Measurements from ENCODE around the gene KIF12. TPM values are rescaled to one million over a fixed set of nuclear protein-coding genes. Genes with fewer than 3 reads are reported as not detected.
A peak's percentile ranks its signal among the peaks of the same experiment; 100 is the strongest.

Gene KIF12
- polyA plus RNA-seq, 4 donors: 14.3 to 151 (median 105) TPM

DNA sequence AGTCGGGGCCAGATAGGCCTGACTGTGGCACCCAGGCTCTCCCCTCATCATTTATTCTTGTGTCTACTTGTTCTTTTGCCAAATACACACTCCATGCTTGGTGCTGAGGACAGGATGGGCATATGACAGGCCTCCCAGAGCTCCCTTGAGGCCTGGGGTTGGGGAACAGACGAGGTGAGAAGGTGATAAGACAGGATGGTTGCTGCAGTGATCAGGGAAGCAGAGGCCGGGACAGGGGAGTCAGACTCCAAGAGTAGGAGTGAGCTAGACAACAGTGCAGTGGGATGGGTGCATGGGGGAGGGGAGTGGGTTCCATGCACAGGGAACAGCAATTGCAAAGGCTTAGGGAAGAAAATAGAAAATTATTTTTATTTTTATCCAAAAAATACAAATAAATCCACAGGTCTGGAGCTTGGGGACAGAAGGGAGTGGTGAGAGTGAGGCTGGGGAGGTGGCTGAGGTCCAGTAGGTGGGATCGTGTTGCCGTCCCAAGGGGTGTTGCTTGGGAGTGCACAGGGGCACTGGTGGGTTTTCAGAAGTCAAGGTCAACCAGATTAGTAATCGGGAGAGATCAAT, 17.6 kb downstream of the KIF12 start:
- WGBS, 3 donors: 16 to 66% (median 38%) methylated on average over 6 of the region's 6 CpGs
- Histone ChIP-seq H3K4me1 (ENCODE audit: control insufficient read depth in 3 of 3, insufficient read depth in 2 of 3, low read depth in 1 of 3, low read length in 2 of 3) (peaks cover 0 to 54% (median 8%) of the 10 kb centered on the region in 3 donors), H3K36me3 (ENCODE audit: control insufficient read depth in 3 of 3, insufficient read depth in 2 of 3, low read depth in 1 of 3, low read length in 3 of 3) (peaks cover 0 to 5% (median 0%) of the 10 kb centered on the region in 3 donors), H3K27ac (ENCODE audit: low read depth in 1 of 3, low read length in 2 of 3) (peak overlapping the region; percentile 63 to 94 (median 85)), H3K9me3 (ENCODE audit: control insufficient read depth in 2 of 2, insufficient read depth in 1 of 2, low read depth in 1 of 2, low read length in 1 of 2) (no peaks in the 10 kb centered on the region), H3K27me3 (ENCODE audit: control insufficient read depth in 3 of 3, insufficient read depth in 3 of 3, low read length in 3 of 3) (no peaks in the 10 kb centered on the region), H3K4me3 (ENCODE audit: low read depth in 1 of 3, low read length in 3 of 3) (no peak overlapping the region)
- DNase-seq: peak in 1 of 2 donors; percentile 47
- FAIRE-seq: no peak

DNA sequence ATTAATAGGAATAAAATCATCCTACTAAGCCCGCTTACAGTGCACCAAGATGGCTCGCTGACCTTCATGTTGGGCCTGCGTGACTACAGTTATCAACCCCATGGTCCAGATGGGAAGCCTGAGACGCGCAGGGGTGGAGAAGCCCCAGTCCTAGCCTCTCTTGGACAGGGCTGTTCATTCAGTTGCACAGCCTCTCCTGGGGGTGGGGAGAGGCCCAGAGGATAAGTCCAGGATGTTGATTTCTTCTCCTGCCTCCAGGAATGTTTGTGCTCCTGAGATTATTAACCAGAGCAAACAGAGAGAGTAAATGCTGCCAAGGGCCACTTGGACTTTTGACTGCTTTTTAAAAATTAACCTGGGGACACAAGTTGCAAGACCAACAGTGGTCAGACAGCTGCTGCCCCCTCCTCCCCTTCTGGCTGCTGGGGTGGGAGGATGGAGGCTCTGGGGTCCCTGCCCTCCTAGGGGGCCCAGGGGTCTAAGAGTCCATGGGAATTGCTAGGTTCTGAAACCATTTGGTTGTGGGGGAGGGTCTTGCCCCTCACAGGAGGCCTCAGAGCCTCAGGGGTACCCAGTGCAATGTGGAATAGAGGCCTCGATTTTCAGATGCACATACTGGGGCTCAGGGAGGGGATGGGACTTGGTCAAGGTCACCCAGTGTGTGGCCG, 18.2 kb downstream of the KIF12 start:
- WGBS, 3 donors: 14 to 62% (median 39%) methylated on average over 7 of the region's 7 CpGs
- peaks cover 0 to 2% (median 0%) of the 10 kb centered on the region in 3 donors for H3K36me3 ChIP-seq (ENCODE audit: control insufficient read depth in 3 of 3, insufficient read depth in 2 of 3, low read depth in 1 of 3, low read length in 3 of 3)
- peak overlapping the region; percentile 63 to 94 (median 85) for H3K27ac ChIP-seq (ENCODE audit: low read depth in 1 of 3, low read length in 2 of 3)
- FAIRE-seq: no peak
- H3K9me3 ChIP-seq (ENCODE audit: control insufficient read depth in 2 of 2, insufficient read depth in 1 of 2, low read depth in 1 of 2, low read length in 1 of 2): no peaks in the 10 kb centered on the region
- H3K4me3 ChIP-seq (ENCODE audit: low read depth in 1 of 3, low read length in 3 of 3): no peak overlapping the region
- H3K27me3 ChIP-seq (ENCODE audit: control insufficient read depth in 3 of 3, insufficient read depth in 3 of 3, low read length in 3 of 3): no peaks in the 10 kb centered on the region
- DNase-seq: peak; percentile 94 to 96
- peaks cover 0 to 54% (median 8%) of the 10 kb centered on the region in 3 donors for H3K4me1 ChIP-seq (ENCODE audit: control insufficient read depth in 3 of 3, insufficient read depth in 2 of 3, low read depth in 1 of 3, low read length in 2 of 3)

DNA sequence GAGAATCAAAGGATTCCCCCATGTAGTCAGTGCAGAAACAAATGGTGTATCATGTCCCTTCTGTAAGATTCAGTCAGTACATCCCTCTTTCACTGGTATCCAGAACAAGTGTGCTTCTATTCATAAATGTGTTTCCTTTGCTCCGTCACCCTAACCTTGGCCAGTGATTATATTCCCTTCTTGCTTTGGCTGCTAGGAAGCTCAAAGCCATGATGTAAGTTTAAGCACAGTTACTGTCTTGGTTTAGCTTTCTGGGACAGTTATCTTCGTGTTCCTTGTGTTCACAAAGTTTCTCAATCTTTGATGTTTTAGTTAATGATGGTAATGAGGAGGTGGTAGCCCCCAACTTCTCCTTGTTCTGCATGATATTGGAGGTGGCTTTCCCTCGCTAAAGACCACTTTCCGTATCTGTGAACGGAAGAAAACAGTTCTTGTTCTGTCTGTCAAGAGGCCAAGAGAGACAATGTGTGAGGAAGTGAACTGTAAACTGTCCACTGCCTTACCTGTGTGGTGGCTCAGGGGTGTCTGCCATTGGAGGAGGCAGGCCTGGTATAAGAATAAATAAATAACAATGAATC, 18.8 kb downstream of the KIF12 start:
- H3K36me3 ChIP-seq (ENCODE audit: control insufficient read depth in 3 of 3, insufficient read depth in 2 of 3, low read depth in 1 of 3, low read length in 3 of 3): no peaks in the 10 kb centered on the region
- no peak overlapping the region for H3K4me3 ChIP-seq (ENCODE audit: low read depth in 1 of 3, low read length in 3 of 3)
- no peaks in the 10 kb centered on the region for H3K9me3 ChIP-seq (ENCODE audit: control insufficient read depth in 2 of 2, insufficient read depth in 1 of 2, low read depth in 1 of 2, low read length in 1 of 2)
- H3K27me3 ChIP-seq (ENCODE audit: control insufficient read depth in 3 of 3, insufficient read depth in 3 of 3, low read length in 3 of 3): no peaks in the 10 kb centered on the region
- H3K4me1 ChIP-seq (ENCODE audit: control insufficient read depth in 3 of 3, insufficient read depth in 2 of 3, low read depth in 1 of 3, low read length in 2 of 3): peaks cover 0 to 54% (median 8%) of the 10 kb centered on the region in 3 donors
- peak in 1 of 2 donors; percentile 26 for DNase-seq
- 59 to 79% (median 66%) methylated on average over 5 of the region's 5 CpGs for WGBS, 3 donors
- FAIRE-seq: no peak
- peak overlapping the region; percentile 41 to 94 (median 76) for H3K27ac ChIP-seq (ENCODE audit: low read depth in 1 of 3, low read length in 2 of 3)

GRCh38 chr9:114078781-114079156, 20.3 kb downstream of the KIF12 start:
- no peak for FAIRE-seq
- Histone ChIP-seq H3K9me3 (ENCODE audit: control insufficient read depth in 2 of 2, insufficient read depth in 1 of 2, low read depth in 1 of 2, low read length in 1 of 2) (no peaks in the 10 kb centered on the region), H3K4me3 (ENCODE audit: low read depth in 1 of 3, low read length in 3 of 3) (no peak overlapping the region), H3K27me3 (ENCODE audit: control insufficient read depth in 3 of 3, insufficient read depth in 3 of 3, low read length in 3 of 3) (no peaks in the 10 kb centered on the region), H3K27ac (ENCODE audit: low read depth in 1 of 3, low read length in 2 of 3) (no peak overlapping the region), H3K36me3 (ENCODE audit: control insufficient read depth in 3 of 3, insufficient read depth in 2 of 3, low read depth in 1 of 3, low read length in 3 of 3) (no peaks in the 10 kb centered on the region), H3K4me1 (ENCODE audit: control insufficient read depth in 3 of 3, insufficient read depth in 2 of 3, low read depth in 1 of 3, low read length in 2 of 3) (peaks cover 0 to 54% (median 8%) of the 10 kb centered on the region in 3 donors)
- WGBS, 3 donors: 41 to 72% (median 64%) methylated on average over 7 of the region's 7 CpGs
- no peak for DNase-seq

GRCh38 chr9:114078021-114078780, 20.9 kb downstream of the KIF12 start, which contains the start of gene AMBP:
AMBP (minus strand) TSS chr9:114078300; CDS start chr9:114078209, 91 bp downstream.
- Histone ChIP-seq H3K27ac (ENCODE audit: low read depth in 1 of 3, low read length in 2 of 3) (no peak within 1 kb of the TSS), H3K9me3 (ENCODE audit: control insufficient read depth in 2 of 2, insufficient read depth in 1 of 2, low read depth in 1 of 2, low read length in 1 of 2) (no peaks in the 10 kb centered on the region), H3K27me3 (ENCODE audit: control insufficient read depth in 3 of 3, insufficient read depth in 3 of 3, low read length in 3 of 3) (no peaks in the 10 kb centered on the region), H3K36me3 (ENCODE audit: control insufficient read depth in 3 of 3, insufficient read depth in 2 of 3, low read depth in 1 of 3, low read length in 3 of 3) (no peaks in the 10 kb centered on the region), H3K4me3 (ENCODE audit: low read depth in 1 of 3, low read length in 3 of 3) (no peak within 1 kb of the TSS), H3K4me1 (ENCODE audit: control insufficient read depth in 3 of 3, insufficient read depth in 2 of 3, low read depth in 1 of 3, low read length in 2 of 3) (peaks cover 0 to 52% (median 8%) of the 10 kb centered on the region in 3 donors)
- peak; percentile 49 to 64 for DNase-seq
- FAIRE-seq: no peak
- WGBS, 3 donors: 23 to 56% (median 36%) methylated on average over 16 of the region's 16 CpGs

DNA sequence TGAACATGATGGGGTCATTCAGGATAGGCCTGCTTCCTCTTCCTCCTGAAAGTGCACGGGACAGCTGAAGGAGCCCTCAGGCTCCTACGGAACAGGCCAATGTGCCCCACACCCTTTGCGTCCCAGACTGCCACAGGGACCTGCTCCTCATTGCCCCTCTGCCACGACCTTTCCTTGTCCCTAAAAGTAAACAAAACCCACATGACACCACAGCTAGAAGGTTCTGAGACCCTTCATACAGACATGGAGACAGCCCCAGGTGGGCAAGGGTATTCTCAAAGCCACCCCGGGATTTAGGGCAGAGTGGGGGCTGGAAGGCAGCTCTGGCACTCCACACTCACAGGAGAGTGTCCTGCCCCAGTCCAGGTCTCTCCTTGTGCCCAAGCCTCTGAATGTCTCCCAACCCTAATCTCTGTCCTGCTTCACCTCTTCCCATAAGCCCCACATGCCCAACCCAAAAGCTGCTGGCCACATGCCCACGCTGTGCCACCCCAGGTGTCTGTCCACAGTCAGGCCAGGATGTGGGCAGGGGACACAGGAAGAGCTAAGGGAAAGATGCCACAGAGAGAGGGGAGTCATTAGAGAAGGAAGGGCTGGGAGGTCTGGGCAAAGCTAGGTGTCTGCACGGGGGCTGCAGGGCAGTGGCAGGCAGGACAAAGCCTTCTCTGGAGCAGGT, 21.8 kb downstream of the KIF12 start:
- no peaks in the 10 kb centered on the region for H3K27me3 ChIP-seq (ENCODE audit: control insufficient read depth in 3 of 3, insufficient read depth in 3 of 3, low read length in 3 of 3)
- no peaks in the 10 kb centered on the region for H3K9me3 ChIP-seq (ENCODE audit: control insufficient read depth in 2 of 2, insufficient read depth in 1 of 2, low read depth in 1 of 2, low read length in 1 of 2)
- DNase-seq: no peak
- no peak overlapping the region for H3K27ac ChIP-seq (ENCODE audit: low read depth in 1 of 3, low read length in 2 of 3)
- H3K36me3 ChIP-seq (ENCODE audit: control insufficient read depth in 3 of 3, insufficient read depth in 2 of 3, low read depth in 1 of 3, low read length in 3 of 3): no peaks in the 10 kb centered on the region
- H3K4me3 ChIP-seq (ENCODE audit: low read depth in 1 of 3, low read length in 3 of 3): no peak overlapping the region
- no peak for FAIRE-seq
- H3K4me1 ChIP-seq (ENCODE audit: control insufficient read depth in 3 of 3, insufficient read depth in 2 of 3, low read depth in 1 of 3, low read length in 2 of 3): peaks cover 0 to 44% (median 8%) of the 10 kb centered on the region in 3 donors
- 53 to 57% (median 56%) methylated on average over 7 of the region's 7 CpGs for WGBS, 3 donors

- Histone ChIP-seq H3K36me3 (ENCODE audit: control insufficient read depth in 3 of 3, insufficient read depth in 2 of 3, low read depth in 1 of 3, low read length in 3 of 3) (no peaks in the 10 kb centered on the region), H3K27me3 (ENCODE audit: control insufficient read depth in 3 of 3, insufficient read depth in 3 of 3, low read length in 3 of 3) (no peaks in the 10 kb centered on the region), H3K4me1 (ENCODE audit: control insufficient read depth in 3 of 3, insufficient read depth in 2 of 3, low read depth in 1 of 3, low read length in 2 of 3) (peaks cover 0 to 36% (median 8%) of the 10 kb centered on the region in 3 donors), H3K9me3 (ENCODE audit: control insufficient read depth in 2 of 2, insufficient read depth in 1 of 2, low read depth in 1 of 2, low read length in 1 of 2) (no peaks in the 10 kb centered on the region), H3K4me3 (ENCODE audit: low read depth in 1 of 3, low read length in 3 of 3) (no peak overlapping the region), H3K27ac (ENCODE audit: low read depth in 1 of 3, low read length in 2 of 3) (no peak overlapping the region)
- DNase-seq (no peak), FAIRE-seq (no peak)
- WGBS, 3 donors: 78 to 80% (median 80%) methylated on average over 14 of the region's 14 CpGs
Observed at GRCh38 chr9:114076237-114077161, 22.6 kb downstream of the KIF12 start.

All from small intestine (tissue), 7 donors.